ENCODE measurements around the gene HLA-DPB1.

Gene HLA-DPB1

GRCh38 chr6:33103776-33104175 is 28.0 kb downstream of the HLA-DPB1 start:
- no peak for DNase-seq (ENCODE audit: low read depth)

GRCh38 chr6:33104887-33105286 is 29.1 kb downstream of the HLA-DPB1 start:
- DNase-seq (ENCODE audit: low read depth) = no peak

GRCh38 chr6:33105386-33105785 is 29.6 kb downstream of the HLA-DPB1 start:
- no peak for DNase-seq (ENCODE audit: low read depth)

- DNase-seq (ENCODE audit: low read depth) = no peak
Measured at GRCh38 chr6:33105916-33106871, 30.4 kb downstream of the HLA-DPB1 start.

GRCh38 chr6:33107641-33108040 is 31.9 kb downstream of the HLA-DPB1 start:
- no peak for DNase-seq (ENCODE audit: low read depth)

GRCh38 chr6:33108307-33108706 is 32.5 kb downstream of the HLA-DPB1 start:
- no peak for DNase-seq (ENCODE audit: low read depth)

- DNase-seq (ENCODE audit: low read depth) = peak; percentile 22
Measured at GRCh38 chr6:33112148-33112547, 36.4 kb downstream of the HLA-DPB1 start.

GRCh38 chr6:33113755-33114154 is 38.0 kb downstream of the HLA-DPB1 start:
- no peak for DNase-seq (ENCODE audit: low read depth)

- DNase-seq (ENCODE audit: low read depth) = no peak
Measured at GRCh38 chr6:33114406-33114805, 38.6 kb downstream of the HLA-DPB1 start.

- no peak for DNase-seq (ENCODE audit: low read depth)
Measured at GRCh38 chr6:33116417-33116816, 40.6 kb downstream of the HLA-DPB1 start.

- DNase-seq (ENCODE audit: low read depth) = no peak
Measured at GRCh38 chr6:33116841-33117711, 41.3 kb downstream of the HLA-DPB1 start.

- no peak for DNase-seq (ENCODE audit: low read depth)
Measured at GRCh38 chr6:33117811-33118277, 42.1 kb downstream of the HLA-DPB1 start.

- DNase-seq (ENCODE audit: low read depth) = peak; percentile 22
Measured at GRCh38 chr6:33118525-33119123, 42.8 kb downstream of the HLA-DPB1 start.

- DNase-seq (ENCODE audit: low read depth) = no peak
Measured at GRCh38 chr6:33120001-33120400, 44.2 kb downstream of the HLA-DPB1 start.

GRCh38 chr6:33123181-33123580 is 47.4 kb downstream of the HLA-DPB1 start:
- DNase-seq (ENCODE audit: low read depth) = no peak

GRCh38 chr6:33123732-33124524 is 48.1 kb downstream of the HLA-DPB1 start:
- DNase-seq (ENCODE audit: low read depth) = no peak

GRCh38 chr6:33124525-33124901 is 48.7 kb downstream of the HLA-DPB1 start:
- DNase-seq (ENCODE audit: low read depth) = no peak

GRCh38 chr6:33124947-33125346 is 49.2 kb downstream of the HLA-DPB1 start:
- DNase-seq (ENCODE audit: low read depth) = no peak

- no peak for DNase-seq (ENCODE audit: low read depth)
Measured at GRCh38 chr6:33126101-33126714, 50.4 kb downstream of the HLA-DPB1 start.

GRCh38 chr6:33128318-33128717 is 52.5 kb downstream of the HLA-DPB1 start:
- DNase-seq (ENCODE audit: low read depth) = no peak

- no peak for DNase-seq (ENCODE audit: low read depth)
Measured at GRCh38 chr6:33132081-33132524, 56.3 kb downstream of the HLA-DPB1 start.

Data from fibroblast of the conjunctiva (primary cell).